ENCODE results near the gene SLC22A17. TPM values are rescaled to one million over a fixed set of nuclear protein-coding genes. Genes with fewer than 3 reads are reported as not detected.
"Not testable (repeated sequence)": the region's sequence is repeated elsewhere in the genome, so short reads cannot be mapped to it uniquely, and the experiment has no call there.

The SLC22A17 gene
- total and polyA plus RNA-seq, 2 experiments from 2014 or later = 16.5 to 42.3 TPM

DNA sequence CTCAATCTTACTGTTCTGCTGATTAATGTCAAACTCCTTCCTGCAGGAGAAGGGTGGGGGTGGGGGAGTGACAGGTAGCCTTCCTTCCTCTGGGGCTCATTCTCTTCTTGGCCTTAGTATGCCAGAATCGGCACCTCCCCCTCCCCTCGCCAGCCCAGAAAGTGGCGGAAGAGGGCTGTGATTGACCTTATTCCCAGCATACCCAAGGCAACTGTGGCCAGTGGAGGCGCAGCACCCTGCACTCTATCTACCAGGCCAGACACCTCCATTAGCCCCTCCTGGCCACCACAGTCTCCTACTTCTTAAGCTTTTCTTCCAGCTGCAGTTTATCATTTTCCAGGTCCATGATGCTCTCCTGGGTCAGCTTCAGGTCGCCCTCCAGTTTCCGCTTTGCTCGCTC, 39.9 kb upstream of the SLC22A17 start:
- 58 to 59% methylated on average over 7 of the region's 7 CpGs for WGBS, 2 experiments (ENCODE audit: low coverage in 1 of 2, low lambda C conversion rate in 2 of 2, missing lambda C conversion rate in 2 of 2)
- Histone ChIP-seq H3K36me3 (ENCODE audit: low read depth) (no peaks in the 10 kb centered on the region), H3K4me2 (ENCODE audit: unreplicated experiment) (no peak overlapping the region)

GRCh38 chr14:23389871-23390270, 37.2 kb upstream of the SLC22A17 start:
- H3F3A ChIP-seq (ENCODE audit: insufficient read depth); H3K9ac ChIP-seq; H3K4me1 ChIP-seq (ENCODE audit: insufficient read depth); H3K9me2 ChIP-seq (ENCODE audit: insufficient read depth); H3K27ac ChIP-seq; H3K4me2 ChIP-seq (ENCODE audit: unreplicated experiment); DNase-seq; H3K36me3 ChIP-seq (ENCODE audit: low read depth); H3K79me2 ChIP-seq (ENCODE audit: insufficient read depth); H3K4me3 ChIP-seq; in situ Hi-C loops (cut with MboI); H2AFZ ChIP-seq; H4K20me1 ChIP-seq (ENCODE audit: insufficient read depth); H3K9me3 ChIP-seq (ENCODE audit: low read depth): not testable (repeated sequence)
- peaks cover 37% of the 10 kb centered on the region for H3K27me3 ChIP-seq (replicated peaks; ENCODE audit: insufficient read depth)
- 56 to 57% methylated on average over 3 to 5 of the region's 19 CpGs for WGBS, 2 experiments (ENCODE audit: low coverage in 1 of 2, low lambda C conversion rate in 2 of 2, missing lambda C conversion rate in 2 of 2)

More for the DNA sequence above, 39.9 kb upstream of the SLC22A17 start:
- H3K27ac ChIP-seq = no peak overlapping the region
- H3K4me3 ChIP-seq = no peak overlapping the region
- no peaks in the 10 kb centered on the region for H3K9me3 ChIP-seq (ENCODE audit: low read depth)
- H3K4me1 ChIP-seq (ENCODE audit: insufficient read depth) = no peaks in the 10 kb centered on the region
- H2AFZ ChIP-seq = no peak overlapping the region
- peaks cover 24% of the 10 kb centered on the region for H3K27me3 ChIP-seq (replicated peaks; ENCODE audit: insufficient read depth)
- H4K20me1 ChIP-seq (ENCODE audit: insufficient read depth) = no peaks in the 10 kb centered on the region
- no peaks in the 10 kb centered on the region for H3F3A ChIP-seq (ENCODE audit: insufficient read depth)
- no peak for TF ChIP-seq EZH2 (IDR thresholded peaks at IDR 0.05; ENCODE audit: insufficient read depth, poor library complexity, severe bottlenecking)
- no peak for TF ChIP-seq EZH2phosphoT487 (IDR thresholded peaks at IDR 0.05; ENCODE audit: insufficient read depth, low read depth)
- no peaks in the 10 kb centered on the region for H3K9me2 ChIP-seq (ENCODE audit: insufficient read depth)
- DNase-seq = no peak
- no peak overlapping the region for H3K9ac ChIP-seq
- in situ Hi-C loops (cut with MboI) = no loop called here
- no peaks in the 10 kb centered on the region for H3K79me2 ChIP-seq (ENCODE audit: insufficient read depth)

GRCh38 chr14:23389396-23389795, 36.7 kb upstream of the SLC22A17 start:
- WGBS, 2 experiments (ENCODE audit: low coverage in 1 of 2, low lambda C conversion rate in 2 of 2, missing lambda C conversion rate in 2 of 2) = 47 to 54% methylated on average over 11 to 12 of the region's 12 CpGs
- H3K36me3 ChIP-seq (ENCODE audit: low read depth) = no peaks in the 10 kb centered on the region

GRCh38 chr14:23388996-23389395, 36.3 kb upstream of the SLC22A17 start:
- no peak for DNase-seq
- H3K9ac ChIP-seq = no peak overlapping the region
- no peaks in the 10 kb centered on the region for H3K79me2 ChIP-seq (ENCODE audit: insufficient read depth)
- H3K4me2 ChIP-seq (ENCODE audit: unreplicated experiment) = no peak overlapping the region
- no peak overlapping the region for H2AFZ ChIP-seq
- no peaks in the 10 kb centered on the region for H3K9me2 ChIP-seq (ENCODE audit: insufficient read depth)
- in situ Hi-C loops (cut with MboI) = no loop called here
- H4K20me1 ChIP-seq (ENCODE audit: insufficient read depth) = no peaks in the 10 kb centered on the region
- no peaks in the 10 kb centered on the region for H3K9me3 ChIP-seq (ENCODE audit: low read depth)
- WGBS, 2 experiments (ENCODE audit: low coverage in 1 of 2, low lambda C conversion rate in 2 of 2, missing lambda C conversion rate in 2 of 2) = 58 to 81% methylated on average over 2 to 8 of the region's 8 CpGs
- no peak for TF ChIP-seq EZH2 (IDR thresholded peaks at IDR 0.05; ENCODE audit: insufficient read depth, poor library complexity, severe bottlenecking)
- TF ChIP-seq EZH2phosphoT487 (IDR thresholded peaks at IDR 0.05; ENCODE audit: insufficient read depth, low read depth) = no peak
- peaks cover 37% of the 10 kb centered on the region for H3K27me3 ChIP-seq (replicated peaks; ENCODE audit: insufficient read depth)
- H3K27ac ChIP-seq = no peak overlapping the region
- H3K4me3 ChIP-seq = no peak overlapping the region
- no peaks in the 10 kb centered on the region for H3F3A ChIP-seq (ENCODE audit: insufficient read depth)
- H3K4me1 ChIP-seq (ENCODE audit: insufficient read depth) = no peaks in the 10 kb centered on the region
- H3K36me3 ChIP-seq (ENCODE audit: low read depth) = no peaks in the 10 kb centered on the region

More at GRCh38 chr14:23389396-23389795, 36.7 kb upstream of the SLC22A17 start:
- H3K79me2 ChIP-seq (ENCODE audit: insufficient read depth) = no peaks in the 10 kb centered on the region
- no peak for TF ChIP-seq EZH2 (IDR thresholded peaks at IDR 0.05; ENCODE audit: insufficient read depth, poor library complexity, severe bottlenecking)
- TF ChIP-seq EZH2phosphoT487 (IDR thresholded peaks at IDR 0.05; ENCODE audit: insufficient read depth, low read depth) = no peak
- H3K27me3 ChIP-seq (replicated peaks; ENCODE audit: insufficient read depth) = peaks cover 37% of the 10 kb centered on the region
- H3K4me3 ChIP-seq = no peak overlapping the region
- no peaks in the 10 kb centered on the region for H4K20me1 ChIP-seq (ENCODE audit: insufficient read depth)
- H3K4me2 ChIP-seq (ENCODE audit: unreplicated experiment) = no peak overlapping the region
- H2AFZ ChIP-seq = no peak overlapping the region
- no peaks in the 10 kb centered on the region for H3K9me3 ChIP-seq (ENCODE audit: low read depth)
- H3K4me1 ChIP-seq (ENCODE audit: insufficient read depth) = no peaks in the 10 kb centered on the region
- no peaks in the 10 kb centered on the region for H3F3A ChIP-seq (ENCODE audit: insufficient read depth)
- H3K27ac ChIP-seq = no peak overlapping the region
- H3K9ac ChIP-seq = no peak overlapping the region
- in situ Hi-C loops (cut with MboI) = no loop called here
- no peak for DNase-seq
- no peaks in the 10 kb centered on the region for H3K9me2 ChIP-seq (ENCODE audit: insufficient read depth)
